Activated T-helper 9 cell treated with anti-CD3 and anti-CD28 coated beads, Interleukin-2, amount 50 U/mL, for 16 hours (primary cell): ENCODE measurements around the gene PEX7.
"Not testable (repeated sequence)": the region's sequence is repeated elsewhere in the genome, so short reads cannot be mapped to it uniquely, and the experiment has no call there.

Source experiments
- DNase-seq: peaks from one replicate; pipeline ENCODE4 v3.0.0-alpha.2; 2020; ENCODE audit warnings: low read depth

PEX7 gene

DNA sequence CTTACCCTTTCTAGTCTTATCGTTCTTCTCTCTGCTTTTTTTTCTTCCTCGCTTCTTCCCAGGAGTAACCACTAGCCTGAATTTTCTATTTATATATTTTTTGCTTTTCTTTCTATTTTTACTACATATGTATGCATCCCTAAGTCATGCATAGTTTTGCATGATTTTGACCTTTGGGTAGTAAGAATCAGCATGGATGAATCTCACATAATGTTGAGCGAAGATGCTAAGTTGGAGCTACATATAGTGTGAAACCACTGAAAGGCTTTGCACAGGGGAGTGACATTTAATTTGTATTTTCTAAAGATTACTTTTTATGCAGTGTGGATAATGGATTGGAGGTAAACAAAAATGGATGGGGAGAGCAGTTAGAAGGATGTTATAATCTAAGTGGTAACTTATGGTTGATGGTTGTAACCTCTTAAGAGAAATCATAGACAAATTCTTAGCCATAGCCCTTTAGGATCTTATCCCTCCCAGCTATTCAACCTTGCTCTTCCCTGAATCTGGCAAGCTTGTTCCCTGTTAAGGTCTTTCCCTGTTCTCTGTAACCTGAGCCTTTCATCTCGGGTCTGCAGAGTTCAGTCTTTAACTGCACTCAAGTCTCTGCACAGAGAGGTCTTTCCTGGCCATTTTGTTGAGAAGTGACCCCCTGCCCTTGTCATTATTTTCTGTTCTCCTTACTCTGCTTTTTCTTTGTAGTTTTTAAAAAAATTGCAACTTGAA is 18.0 kb downstream of the PEX7 start:
- no peak for DNase-seq

DNA sequence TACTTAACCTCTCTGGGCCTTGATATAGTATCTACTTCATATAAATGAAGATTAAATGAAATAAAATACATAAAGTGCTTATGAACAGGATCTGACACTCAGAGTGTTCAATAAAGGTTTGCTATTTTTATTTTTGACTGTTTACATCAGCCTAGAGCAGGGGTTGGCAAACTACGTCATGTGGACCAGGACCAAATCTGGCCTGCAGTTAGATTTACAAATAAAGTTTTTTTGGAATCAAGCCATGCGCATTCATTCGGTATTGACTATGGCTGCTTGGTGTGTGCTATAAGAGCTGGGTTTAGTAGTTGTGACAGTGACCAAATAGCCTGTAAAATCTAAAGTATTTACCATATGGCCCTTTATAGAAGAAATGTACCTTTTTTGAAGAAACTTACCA is 20.8 kb downstream of the PEX7 start:
- DNase-seq = no peak

DNA sequence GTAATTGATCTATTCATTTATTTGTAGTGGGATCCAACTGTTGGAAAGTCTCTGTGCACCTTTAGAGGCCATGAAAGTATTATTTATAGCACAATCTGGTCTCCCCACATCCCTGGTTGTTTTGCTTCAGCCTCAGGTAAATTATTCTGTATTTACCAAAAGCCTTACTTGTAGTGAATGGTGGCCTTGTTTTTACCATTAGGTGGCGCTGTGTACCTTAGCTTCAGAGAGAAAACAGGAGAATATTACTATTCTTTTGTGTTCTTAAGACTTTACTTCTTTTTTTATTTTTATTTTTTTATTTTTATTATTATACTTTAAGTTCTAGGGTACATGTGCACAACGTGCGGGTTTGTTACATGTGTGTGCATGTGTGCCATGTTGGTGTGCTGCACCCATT is 23.7 kb downstream of the PEX7 start:
- DNase-seq = no peak

DNA sequence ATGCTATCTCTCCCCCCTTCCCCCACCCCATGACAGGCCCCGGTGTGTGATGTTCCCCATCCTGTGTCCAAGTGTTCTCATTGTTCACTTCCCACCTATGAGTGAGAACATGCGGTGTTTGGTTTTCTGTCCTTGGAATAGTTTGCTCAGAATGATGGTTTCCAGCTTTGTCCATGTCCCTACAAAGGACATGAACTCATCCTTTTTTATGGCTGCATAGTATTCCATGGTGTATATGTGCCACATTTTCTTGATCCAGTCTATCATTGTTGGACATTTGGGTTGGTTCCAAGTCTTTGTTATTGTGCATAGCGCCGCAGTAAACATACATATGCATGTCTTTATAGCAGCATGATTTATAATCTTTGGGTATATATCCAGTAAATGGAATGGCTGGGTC is 24.1 kb downstream of the PEX7 start:
- not testable (repeated sequence) for DNase-seq

DNA sequence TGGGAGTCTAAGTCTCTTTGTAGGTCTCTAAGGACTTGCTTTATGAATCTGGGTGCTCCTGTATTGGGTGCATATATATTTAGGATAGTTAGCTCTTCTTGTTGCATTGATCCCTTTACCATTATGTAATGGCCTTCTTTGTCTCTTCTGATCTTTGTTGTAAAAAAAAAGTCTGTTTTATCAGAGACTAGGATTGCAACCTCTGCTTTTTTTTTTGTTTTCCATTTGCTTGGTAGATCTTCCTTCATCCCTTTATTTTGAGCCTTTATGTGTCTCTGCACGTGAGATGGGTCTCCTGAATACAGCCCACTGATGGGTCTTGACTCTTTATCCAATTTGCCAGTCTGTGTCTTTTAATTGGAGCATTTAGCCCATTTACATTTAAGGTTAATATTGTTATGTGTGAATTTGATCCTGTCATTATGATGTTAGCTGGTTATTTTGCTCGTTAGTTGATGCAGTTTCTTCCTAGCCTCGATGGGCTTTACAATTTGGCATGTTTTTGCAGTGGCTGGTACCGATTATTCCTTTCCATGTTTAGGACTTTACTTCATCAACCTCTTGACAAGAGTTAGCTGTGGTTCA is 27.7 kb downstream of the PEX7 start:
- not testable (repeated sequence) for DNase-seq

DNA sequence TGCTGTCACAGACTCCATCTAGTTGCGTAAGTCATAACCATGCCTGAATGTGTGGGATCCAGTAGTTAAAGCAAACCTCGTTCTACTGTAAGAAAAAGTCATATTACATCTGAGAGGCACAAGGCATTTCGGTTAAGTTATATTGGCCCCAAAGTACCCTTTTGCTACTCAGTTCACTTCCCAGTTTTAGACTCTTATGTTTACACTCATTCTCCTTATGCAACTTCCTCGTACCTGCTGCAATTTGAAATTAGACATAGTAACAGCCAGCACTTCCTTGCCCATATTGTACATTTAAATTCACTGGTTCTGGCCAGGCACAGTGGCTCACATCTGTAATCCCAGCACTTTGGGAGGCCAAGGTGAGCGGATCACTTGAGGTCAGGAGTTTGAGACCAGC is 37.0 kb downstream of the PEX7 start:
- no peak for DNase-seq

DNA sequence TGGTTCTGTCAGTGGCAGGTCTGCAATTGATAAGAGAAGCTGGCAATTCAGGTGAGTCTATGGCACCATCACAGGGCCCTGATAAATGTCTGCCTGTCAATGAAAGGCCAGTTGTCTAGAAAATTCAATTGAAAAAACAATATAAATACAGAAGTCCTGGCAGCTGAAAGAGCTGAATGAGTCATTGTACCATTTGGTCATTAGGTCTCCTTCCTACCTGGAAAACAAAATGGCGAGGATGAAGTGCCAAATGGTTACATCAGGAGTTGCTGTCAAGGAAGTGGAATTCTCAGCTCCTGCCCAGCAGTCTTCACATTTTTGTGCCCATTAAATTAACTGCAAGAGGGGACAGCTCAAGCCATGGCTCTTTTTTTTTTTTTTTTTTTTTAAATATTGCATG is 37.7 kb downstream of the PEX7 start:
- DNase-seq = no peak

DNA sequence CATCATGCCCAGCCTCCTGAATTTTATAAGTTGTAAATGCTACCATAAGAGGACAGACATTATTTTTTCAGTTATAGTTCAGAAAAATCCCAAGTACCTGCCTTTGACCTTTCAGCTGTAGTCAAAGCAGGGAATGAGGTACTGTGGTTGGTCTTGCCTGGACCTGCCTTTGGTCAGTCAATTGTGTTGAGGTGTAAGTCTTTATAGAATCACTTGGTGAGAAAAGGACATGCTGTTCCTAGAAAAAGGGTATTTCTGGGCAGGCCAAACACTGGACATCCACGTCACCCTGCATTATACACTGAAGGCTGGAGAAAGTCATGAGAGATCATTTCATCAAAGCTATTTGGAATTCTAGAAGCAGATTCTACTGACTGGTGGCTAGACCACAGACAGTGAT is 40.3 kb downstream of the PEX7 start:
- no peak for DNase-seq

DNA sequence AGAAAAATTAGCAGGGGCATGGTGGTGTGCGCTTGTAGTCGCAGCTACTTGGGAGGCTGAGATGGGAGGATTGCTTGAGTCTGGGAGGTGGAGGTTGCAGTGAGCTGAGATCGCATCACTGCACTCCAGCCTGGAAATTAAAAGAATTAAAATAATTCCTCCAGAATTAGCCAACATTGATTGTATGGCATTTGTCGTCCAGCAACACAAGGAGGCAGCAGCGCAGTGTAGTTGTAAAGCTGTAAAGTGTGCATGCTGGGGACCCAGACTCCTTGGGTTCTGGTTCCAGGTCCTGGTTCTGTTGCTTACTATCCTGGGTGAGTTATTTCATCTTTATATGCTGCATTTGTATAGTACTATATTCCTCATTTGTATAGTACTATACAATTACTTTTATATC is 41.4 kb downstream of the PEX7 start:
- no peak for DNase-seq

DNA sequence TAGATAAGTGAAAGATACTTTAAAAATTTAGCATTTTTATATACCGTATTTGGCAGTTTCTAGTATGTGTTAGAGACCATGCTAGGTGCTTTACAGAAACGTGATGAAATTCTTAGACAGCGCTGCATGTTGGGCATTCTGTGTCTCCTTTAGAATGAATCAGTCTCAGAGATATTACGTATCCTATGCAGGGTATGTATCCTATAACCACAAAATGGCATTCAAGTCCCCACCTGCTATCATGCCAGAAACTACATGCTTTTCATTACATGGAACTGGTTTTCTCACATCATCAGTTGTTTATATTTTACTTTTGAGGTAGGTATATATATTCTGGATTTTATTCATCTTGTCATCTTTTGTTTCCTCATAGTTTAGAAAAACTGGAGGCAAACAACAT is 42.3 kb downstream of the PEX7 start:
- DNase-seq = no peak

DNA sequence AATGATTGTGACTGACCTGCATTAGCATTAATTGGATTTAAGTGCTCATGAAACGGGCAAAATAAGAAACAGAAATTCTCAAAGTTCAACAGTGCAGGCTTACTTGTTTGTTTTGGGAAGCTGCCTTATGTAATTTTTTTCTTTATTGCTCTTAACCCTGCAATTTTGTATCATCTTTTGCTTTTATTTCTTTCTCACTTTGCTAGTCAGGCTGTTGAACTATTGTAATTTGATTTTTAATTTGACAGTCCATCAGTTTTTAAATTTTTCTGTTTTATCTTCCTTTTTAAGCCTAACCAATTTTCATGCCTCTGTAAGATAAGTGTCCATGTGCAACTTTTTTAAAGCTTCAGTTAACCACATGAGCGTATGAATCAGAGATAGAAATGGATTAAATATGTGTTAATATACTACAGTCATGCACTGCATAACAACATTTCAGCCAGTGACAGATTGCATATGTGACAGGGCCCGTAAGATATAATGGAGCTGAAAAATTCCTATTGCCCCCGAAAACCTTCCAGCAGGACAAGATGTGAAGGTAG is 44.6 kb downstream of the PEX7 start:
- no peak for DNase-seq

DNA sequence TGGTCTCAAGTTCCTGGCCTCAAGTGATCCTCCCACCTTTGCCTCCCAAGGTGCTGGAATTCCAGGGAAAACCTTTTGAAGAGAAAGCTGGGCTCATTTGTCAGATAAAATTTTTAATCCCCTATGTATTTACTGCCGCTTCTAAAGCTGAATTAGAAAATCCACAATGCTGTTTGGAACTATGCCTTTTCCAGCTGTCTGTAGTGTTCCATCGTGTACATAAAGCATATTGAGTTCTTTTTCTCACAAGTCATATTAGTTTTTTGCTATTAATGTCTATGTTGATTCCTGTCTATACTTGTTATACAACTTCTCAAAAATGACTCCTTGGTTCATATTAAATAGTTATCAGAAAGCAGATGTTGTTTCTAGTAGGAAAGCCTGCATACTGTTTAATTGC is 47.1 kb downstream of the PEX7 start:
- DNase-seq = no peak

DNA sequence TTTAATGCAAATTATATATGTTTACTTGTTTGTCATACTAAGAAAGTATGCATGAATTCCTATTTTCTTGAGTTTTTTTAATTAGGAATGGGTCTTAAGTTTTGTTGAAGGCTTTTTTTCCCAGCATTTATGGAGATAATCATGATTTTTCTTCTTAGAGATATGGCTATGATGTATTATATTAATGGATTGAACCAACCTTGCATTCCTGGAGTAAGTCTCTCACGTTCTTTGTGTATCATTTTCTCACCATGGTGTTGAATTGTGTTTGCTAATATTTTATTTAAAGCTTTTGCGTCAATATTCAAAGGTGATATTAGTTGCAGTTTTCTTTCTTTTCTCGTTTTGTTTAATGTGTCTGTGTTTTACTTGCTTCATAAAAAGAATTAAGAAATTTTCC is 51.4 kb downstream of the PEX7 start:
- DNase-seq = no peak

DNA sequence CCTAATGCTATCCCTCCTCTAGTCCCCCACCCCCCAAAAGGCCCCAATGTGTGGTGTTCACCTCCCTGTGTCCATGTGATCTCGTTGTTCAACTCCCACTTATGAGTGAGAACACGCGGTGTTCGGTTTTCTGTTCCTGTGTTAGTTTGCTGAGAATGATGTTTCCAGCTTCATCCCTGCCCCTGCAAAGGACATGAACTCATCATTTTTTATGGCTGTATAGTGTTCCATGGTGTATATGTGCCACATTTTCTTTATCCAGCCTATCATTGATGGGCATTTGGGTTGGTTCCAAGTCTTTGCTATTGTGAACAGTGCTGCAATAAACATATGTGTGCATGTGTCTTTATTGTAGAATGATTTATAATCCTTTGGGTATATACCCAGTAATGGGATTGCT is 54.1 kb downstream of the PEX7 start:
- not testable (repeated sequence) for DNase-seq

DNA sequence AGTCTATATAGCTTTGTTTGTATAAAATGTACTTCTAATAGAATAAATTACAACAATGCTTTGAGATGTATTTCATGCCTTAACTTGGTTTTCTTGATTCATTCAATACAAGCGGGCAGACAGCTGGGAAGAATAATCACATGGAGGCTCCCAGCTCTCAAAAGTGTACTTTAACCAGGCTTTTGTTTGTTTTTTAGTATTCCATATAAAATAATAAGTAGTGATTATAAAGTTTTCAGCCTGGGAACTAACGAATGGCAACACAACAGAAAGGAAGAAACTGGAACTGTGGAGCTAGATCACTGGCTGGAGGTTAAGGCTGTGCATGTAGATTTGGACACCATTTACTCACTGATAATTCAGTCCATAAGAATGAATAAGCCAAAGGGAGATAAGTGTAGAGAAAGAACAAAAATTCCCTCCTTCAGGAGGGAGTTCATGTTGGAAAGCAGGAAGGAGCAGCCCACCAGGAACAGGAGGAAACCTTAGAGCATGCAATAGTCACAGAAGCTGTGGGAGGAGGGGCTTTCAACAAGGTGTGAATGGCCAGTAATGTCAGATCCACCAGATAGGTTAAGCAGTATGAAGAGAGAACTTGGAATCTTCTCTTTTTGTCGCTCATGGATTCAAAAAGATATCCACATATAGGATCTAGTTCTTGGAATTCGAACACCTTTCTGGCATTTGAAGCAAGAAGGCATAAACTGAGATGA is 58.5 kb downstream of the PEX7 start:
- DNase-seq = no peak

DNA sequence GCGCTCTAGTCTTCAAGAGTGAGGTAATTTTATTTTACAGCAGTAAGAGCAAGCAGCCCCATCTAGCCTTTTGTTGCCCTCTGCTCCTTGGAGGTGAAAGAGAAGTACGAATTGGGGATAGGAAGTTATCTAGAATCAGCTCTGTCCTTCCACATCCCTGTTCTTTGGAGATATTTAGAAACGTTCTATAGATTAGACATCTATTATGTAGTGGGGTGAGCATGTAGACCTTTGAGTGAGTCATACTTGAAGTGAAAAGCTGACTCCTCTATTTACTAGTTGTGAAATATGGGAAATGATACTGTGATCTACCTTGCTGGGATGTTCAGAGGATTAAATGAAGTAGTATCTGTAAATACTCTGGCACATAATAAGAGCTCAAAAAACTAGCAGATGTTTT is 63.7 kb downstream of the PEX7 start:
- no peak for DNase-seq

DNA sequence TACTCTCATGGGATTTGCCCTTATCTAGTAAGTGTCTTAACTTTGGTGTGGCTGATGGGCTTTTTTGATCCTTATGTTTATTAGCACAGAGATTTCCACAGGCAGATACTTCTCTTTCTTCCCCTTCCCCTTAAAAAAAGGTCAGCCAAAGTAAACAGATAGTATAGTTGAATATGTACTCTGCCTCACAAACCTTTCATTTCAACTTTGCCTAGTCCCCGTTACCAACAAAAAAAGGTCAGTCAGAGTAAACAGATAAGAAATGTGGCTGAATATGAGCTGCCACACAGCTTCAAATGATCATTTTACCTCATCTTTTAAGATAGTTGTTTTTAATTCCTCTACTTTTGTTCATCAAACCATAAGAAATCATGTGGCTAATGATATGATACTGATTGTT is 65.6 kb downstream of the PEX7 start:
- no peak for DNase-seq

DNA sequence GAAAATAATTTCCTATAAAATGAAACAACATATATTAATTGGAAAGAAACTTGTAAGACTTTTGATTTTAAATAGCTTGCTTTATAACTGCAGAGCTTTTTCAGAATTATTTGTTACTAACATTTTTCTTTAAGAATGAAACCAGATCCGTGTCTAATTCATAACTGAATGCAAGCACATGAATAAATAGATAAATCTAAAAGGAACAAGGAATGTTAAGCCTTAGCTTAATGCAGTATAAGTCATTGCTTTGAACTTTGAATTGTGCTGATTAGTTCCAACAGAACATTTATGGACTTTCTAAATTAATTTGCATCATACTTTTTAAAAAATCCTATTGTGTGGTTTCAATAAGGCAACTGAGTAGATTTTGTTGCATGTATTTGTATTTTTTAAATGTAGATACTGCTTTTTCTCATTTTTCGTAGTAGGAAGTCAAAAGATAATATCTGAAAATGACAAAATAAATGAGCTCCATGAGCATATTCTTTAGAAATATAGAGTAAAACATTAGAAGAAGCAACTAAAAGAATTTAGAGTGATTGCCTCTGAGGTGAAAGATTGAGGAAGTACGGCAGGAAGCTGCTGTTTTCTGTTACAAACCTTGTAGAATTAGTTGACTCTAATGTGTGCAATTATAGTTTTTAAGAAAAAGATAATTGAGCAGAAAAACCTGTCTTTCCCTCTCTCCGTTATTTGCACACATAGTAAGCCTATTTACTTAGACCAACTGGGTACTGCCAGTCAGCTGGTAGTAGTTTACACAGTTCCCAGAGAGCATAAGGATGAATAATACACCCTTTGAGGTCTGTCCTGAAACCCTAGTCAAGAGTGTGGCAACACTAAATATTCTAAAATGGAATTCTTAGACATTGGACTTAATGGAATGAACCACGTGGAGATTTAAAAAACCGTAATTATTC is 67.1 kb downstream of the PEX7 start:
- DNase-seq = no peak

DNA sequence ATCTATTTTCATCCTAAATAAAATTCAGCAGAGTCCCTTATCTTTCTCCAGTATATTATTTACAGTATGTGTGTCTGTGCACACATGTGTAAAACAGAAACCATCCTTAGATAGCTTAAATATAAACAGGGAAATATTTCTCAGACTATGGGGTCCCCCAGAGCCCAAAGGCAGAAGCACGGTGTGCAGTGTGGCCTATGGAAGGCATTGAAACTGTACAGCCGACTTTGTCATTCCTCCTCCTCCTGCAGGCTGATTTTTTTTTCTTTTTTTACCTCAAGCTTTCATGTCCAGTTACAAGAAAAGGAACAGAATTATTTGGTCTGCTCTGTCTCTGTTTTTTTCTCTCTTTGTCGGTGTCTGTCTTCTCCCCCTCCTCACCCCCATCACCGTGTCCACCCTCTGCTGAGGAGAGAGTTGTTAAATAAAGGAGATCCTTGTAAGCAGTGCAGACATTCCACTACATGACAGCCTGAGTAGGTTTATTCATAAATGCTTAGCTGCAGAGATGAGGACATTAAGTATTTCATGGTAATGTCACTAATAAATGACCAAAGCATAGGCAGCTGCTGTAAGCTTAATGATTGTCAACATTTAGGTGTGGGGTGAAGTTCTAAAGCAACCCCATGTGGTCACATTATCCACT is 67.9 kb downstream of the PEX7 start:
- no peak for DNase-seq

DNA sequence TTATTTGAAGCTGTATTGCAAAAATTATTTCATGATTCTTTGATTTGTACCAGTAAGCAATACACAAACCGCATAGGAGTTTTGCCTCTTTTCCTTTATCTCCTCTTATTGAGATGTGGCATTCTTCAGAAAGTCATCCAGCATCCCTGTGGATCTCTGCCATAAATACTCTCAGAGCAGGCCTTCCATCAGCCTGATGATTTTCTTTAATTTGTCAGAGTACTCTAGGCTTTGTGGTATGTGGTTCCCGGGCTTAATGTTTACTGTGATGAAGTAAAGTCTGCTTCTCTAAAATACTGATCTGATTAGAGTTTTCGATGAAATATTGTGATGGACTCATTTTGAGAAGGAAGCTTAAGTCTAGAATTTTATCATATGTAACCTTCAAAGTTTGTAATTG is 68.6 kb downstream of the PEX7 start:
- DNase-seq = no peak

DNA sequence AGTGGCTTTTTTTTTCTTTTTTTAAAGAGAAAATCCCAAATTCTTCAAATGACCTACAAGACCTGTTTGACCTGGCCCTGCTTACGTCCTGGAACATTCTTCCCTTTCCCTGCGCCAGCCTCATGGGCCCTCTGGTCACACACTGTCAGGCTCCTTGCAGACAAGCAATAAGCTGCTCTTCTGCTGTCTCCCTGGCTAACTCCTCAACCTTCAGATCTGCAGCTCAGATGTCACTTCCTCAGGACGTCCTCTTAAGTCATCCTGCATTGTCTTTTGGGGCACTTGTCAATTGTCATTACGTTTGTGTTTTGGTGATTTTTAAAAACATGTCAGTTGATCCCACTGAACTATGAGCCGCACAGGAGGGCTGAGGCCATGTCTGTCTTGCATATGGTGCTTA is 70.8 kb downstream of the PEX7 start:
- DNase-seq = no peak

DNA sequence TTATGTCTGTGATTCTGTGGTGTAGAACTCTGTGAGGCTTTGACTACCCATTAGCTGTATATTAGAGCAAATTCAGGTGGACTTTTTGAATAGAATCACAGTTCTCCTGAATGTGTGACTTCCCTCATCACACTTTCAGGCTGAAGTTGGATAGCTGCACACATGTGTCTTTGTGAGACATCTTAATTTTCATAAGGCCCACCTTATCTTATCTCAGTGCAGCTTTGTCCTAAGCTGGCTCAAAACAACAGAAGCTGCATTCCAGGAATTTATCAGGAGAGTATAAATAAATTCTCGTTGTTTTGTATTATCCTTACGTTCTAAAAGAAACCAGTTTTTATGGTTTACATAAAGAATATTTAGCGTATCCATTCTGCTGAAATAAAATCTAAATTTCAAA is 73.5 kb downstream of the PEX7 start:
- no peak for DNase-seq
